Common myeloid progenitor, CD34-positive (primary cell): ENCODE results near the gene ZDHHC14.

Experiments used
- CTCF ChIA-PET: fragments of 350-600 bp; sonication (Branson Sonifier 250); formaldehyde crosslinking; loops from one replicate; lab custom pipeline; 2021; ENCODE audit warnings: antibody characterized with exemption; lab: Charles Lee
- POLR2A ChIA-PET: fragments of 350-600 bp; sonication (Branson Sonifier 250); formaldehyde crosslinking; loops from one replicate; lab custom pipeline; 2021; ENCODE audit warnings: antibody characterized with exemption; lab: Charles Lee
- DNase-seq, 3 donors: peaks; one replicate each; pipeline versions ENCODE4 v3.0.0 to v3.0.0-alpha.2; 2013
- H3K27ac ChIP-seq, 2 experiments: 1 replicate in 1 of 2; 2 replicates in 1 of 2; pipeline ENCODE4 v1.7.0; 2013; ENCODE audit warnings: inconsistent platforms in 2 of 2, low read length in 2 of 2, mild to moderate bottlenecking in 2 of 2, low read depth in 1 of 2, moderate library complexity in 1 of 2; ENCODE audit not compliant: severe bottlenecking in 2 of 2, insufficient read depth in 1 of 2, poor library complexity in 1 of 2
- H3K27me3 ChIP-seq, 5 experiments: replicated peaks in 2 of 5; 1 replicate in 3 of 5; 2 replicates in 2 of 5; pipeline versions ENCODE4 v1.6.1 to v1.7.0; 2013; ENCODE audit warnings: low read length in 4 of 5, mild to moderate bottlenecking in 2 of 5, moderate library complexity in 2 of 5, inconsistent platforms in 1 of 5; ENCODE audit not compliant: insufficient read depth in 5 of 5, control insufficient read depth in 4 of 5
- H3K36me3 ChIP-seq, 4 experiments: 1 replicate in 2 of 4; 2 replicates in 2 of 4; pipeline versions ENCODE4 v1.6.1 to v1.7.0; 2013; ENCODE audit warnings: low read length in 3 of 4, control low read depth in 1 of 4, mild to moderate bottlenecking in 1 of 4; ENCODE audit not compliant: control insufficient read depth in 4 of 4, insufficient read depth in 4 of 4
- H3K4me1 ChIP-seq, 4 experiments: 1 replicate in 3 of 4; 2 replicates in 1 of 4; pipeline versions ENCODE4 v1.6.1 to v1.7.1; 2013; ENCODE audit warnings: low read length in 3 of 4, mild to moderate bottlenecking in 3 of 4, control low read depth in 1 of 4, inconsistent platforms in 1 of 4, moderate library complexity in 1 of 4; ENCODE audit not compliant: control insufficient read depth in 4 of 4, insufficient read depth in 4 of 4; ENCODE audit errors: control extremely low read depth in 1 of 4
- H3K4me3 ChIP-seq, 7 experiments: 1 replicate in 4 of 7; 2 replicates in 3 of 7; pipeline versions ENCODE4 v1.5.1 to v1.7.0; 2013; ENCODE audit warnings: mild to moderate bottlenecking in 7 of 7, low read length in 6 of 7, moderate library complexity in 6 of 7, inconsistent platforms in 2 of 7, low read depth in 2 of 7, control low read depth in 1 of 7; ENCODE audit not compliant: insufficient read depth in 4 of 7, control insufficient read depth in 1 of 7; ENCODE audit errors: extremely low read depth in 1 of 7
- H3K9me3 ChIP-seq, 5 experiments: 1 replicate in 4 of 5; 2 replicates in 1 of 5; pipeline versions ENCODE4 v1.6.1 to v1.7.1; 2013; ENCODE audit warnings: low read length in 4 of 5, mild to moderate bottlenecking in 2 of 5, inconsistent platforms in 1 of 5, low read depth in 1 of 5, moderate library complexity in 1 of 5; ENCODE audit not compliant: control insufficient read depth in 4 of 5, insufficient read depth in 2 of 5; ENCODE audit errors: control extremely low read depth in 1 of 5
- WGBS: methylation state at CpG from one replicate; pipeline ENCODE4 v1.1.5; 2013; ENCODE audit not compliant: insufficient coverage; 5-methylcytosine and 5-hydroxymethylcytosine counted together

ZDHHC14 gene

DNA sequence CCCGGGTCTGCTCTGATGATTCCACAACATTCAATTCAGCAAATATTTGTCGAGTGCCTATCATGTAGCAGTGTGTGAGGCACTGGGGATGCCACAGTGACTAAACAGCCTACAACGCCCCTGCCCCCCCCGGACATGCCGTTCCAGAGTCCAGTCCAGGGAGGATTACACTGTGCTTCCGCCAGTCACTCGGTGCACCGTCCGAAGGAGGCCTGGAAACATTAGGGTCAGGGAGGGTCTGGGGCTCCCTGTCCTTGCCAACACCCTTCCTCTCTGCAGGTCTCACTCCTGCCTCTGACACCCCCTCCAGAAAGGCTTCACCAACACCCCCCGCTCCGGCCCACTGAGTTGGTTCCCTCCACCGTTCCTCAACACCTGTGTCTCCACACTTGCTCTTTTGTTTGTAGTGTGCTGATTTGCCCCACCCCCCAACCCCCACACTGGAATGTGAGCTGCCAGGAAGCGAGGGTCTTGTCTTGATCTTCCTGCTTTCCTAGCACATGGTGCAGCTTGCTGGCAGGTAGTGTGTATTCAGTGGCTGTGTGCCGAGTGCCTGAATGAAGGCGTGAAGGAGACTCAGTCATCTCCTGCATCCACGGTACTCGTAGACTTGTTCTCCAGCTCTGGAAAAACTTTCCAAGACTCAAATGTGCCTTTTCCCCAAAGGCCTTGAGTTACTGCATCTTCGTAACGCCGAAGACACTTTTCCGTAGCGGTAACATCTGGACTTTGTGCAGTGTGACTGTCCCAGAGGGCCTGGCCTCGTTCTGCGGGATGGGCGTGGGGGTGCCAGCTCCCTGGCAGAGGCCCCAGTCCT, 150.4 kb downstream of the ZDHHC14 start:
- no peaks in the 10 kb centered on the region for H3K36me3 ChIP-seq
- ChIA-PET CTCF (no interaction called here), POLR2A (no interaction called here)
- H3K4me3 ChIP-seq: no peak overlapping the region
- DNase-seq: no peak
- no peaks in the 10 kb centered on the region for H3K27me3 ChIP-seq
- peaks cover 10 to 50% (median 21%) of the 10 kb centered on the region in 4 experiments for H3K4me1 ChIP-seq
- WGBS: 99% methylated on average over 22 of the region's 25 CpGs
- no peaks in the 10 kb centered on the region for H3K9me3 ChIP-seq
- H3K27ac ChIP-seq: no peak overlapping the region

GRCh38 chr6:157531986-157532365, 151.0 kb downstream of the ZDHHC14 start:
- WGBS: 100% methylated on average over 2 of the region's 3 CpGs
- Histone ChIP-seq H3K4me3 (no peak overlapping the region), H3K4me1 (peaks cover 12 to 51% (median 23%) of the 10 kb centered on the region in 4 experiments), H3K27me3 (no peaks in the 10 kb centered on the region), H3K36me3 (no peaks in the 10 kb centered on the region), H3K27ac (no peak overlapping the region), H3K9me3 (no peaks in the 10 kb centered on the region)
- no peak for DNase-seq
- ChIA-PET POLR2A (no interaction called here), CTCF (no interaction called here)

DNA sequence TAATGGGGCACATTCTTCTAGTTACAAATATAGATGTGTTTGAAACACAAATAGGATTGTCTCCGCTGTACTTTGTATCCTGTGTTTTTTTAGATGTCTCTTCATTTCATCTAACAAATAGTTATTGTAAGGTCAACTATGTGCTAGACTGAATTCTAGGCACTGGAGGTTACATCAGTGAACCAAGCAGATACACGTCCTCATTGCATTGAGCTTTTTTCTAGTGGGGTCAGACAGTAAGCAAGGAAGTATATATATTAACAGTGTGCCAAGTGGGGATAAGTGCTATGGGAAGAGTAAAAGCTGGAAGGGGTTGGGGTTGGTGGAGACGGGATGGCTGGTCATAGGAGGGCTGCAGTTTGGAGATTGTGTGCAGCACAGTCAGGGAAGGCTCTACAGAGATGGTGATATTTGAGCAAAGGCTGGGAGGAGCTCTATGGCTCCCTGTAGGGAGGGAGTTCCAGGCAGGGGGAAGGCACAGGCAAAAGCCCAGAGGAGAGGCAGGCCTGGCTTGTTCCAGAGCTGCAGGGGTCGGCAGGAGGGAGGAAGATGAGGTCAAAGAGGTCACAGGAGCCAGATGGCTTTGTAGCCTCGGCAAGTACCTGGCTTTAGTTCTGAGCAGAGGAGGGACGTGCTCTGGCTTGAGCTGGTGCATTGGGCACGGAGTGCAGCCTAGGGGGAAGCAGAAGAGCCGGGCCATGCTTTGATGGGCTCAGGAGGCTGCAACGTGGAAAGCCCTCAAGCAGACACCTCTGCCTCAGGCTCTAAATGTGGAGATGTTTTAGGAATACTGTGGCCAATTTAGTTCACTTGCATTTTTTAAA, 152.3 kb downstream of the ZDHHC14 start:
- Histone ChIP-seq H3K4me3 (no peak overlapping the region), H3K27ac (no peak overlapping the region), H3K9me3 (no peaks in the 10 kb centered on the region), H3K36me3 (no peaks in the 10 kb centered on the region), H3K4me1 (peaks cover 10 to 51% (median 20%) of the 10 kb centered on the region in 4 experiments), H3K27me3 (no peaks in the 10 kb centered on the region)
- CTCF ChIA-PET: interaction anchor here (1.5 to 1.7 kb wide), 2 partner anchors 9 to 13 kb away, joined by 4 to 5 read pairs; no protein-coding TSS in a partner anchor
- 78% methylated on average over 6 of the region's 9 CpGs for WGBS
- POLR2A ChIA-PET: no interaction called here
- no peak for DNase-seq

GRCh38 chr6:157534134-157534871, 153.3 kb downstream of the ZDHHC14 start:
- H3K4me1 ChIP-seq: peaks cover 12 to 55% (median 24%) of the 10 kb centered on the region in 4 experiments
- CTCF ChIA-PET: interaction anchor here (0.5 to 1.7 kb wide), 4 partner anchors 10 to 304 kb away, joined by 3 to 5 read pairs (median 4); no protein-coding TSS in a partner anchor

DNA sequence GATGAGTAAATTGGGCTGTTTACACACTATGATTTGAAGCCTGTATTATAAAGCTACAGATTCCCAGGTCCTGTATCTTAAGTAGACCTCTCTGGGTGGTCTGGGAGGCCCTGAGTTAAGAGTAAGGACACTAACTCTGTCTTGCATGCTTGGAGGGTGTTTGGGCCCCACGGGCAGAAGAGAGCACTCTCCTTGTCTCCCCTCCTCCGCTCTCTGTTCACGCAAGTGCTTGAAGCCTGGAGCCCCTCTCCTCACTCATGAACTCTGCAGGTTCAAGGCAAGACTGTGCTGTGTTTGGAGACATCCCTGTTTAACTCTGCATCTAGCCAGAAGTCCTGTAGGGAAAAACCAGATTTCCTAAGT, 154.0 kb downstream of the ZDHHC14 start:
- Histone ChIP-seq H3K4me3 (no peak overlapping the region), H3K27ac (no peak overlapping the region), H3K36me3 (no peaks in the 10 kb centered on the region), H3K9me3 (no peaks in the 10 kb centered on the region), H3K4me1 (peaks cover 11 to 58% (median 27%) of the 10 kb centered on the region in 4 experiments), H3K27me3 (no peaks in the 10 kb centered on the region)
- WGBS: 100% methylated on average over 3 of the region's 3 CpGs
- DNase-seq: no peak
- POLR2A ChIA-PET: no interaction called here
- CTCF ChIA-PET: interaction anchor here (0.5 to 1.5 kb wide), 2 partner anchors 15 to 305 kb away, joined by 3 to 4 read pairs; no protein-coding TSS in a partner anchor

More at GRCh38 chr6:157534134-157534871, 153.3 kb downstream of the ZDHHC14 start:
- POLR2A ChIA-PET: no interaction called here
- H3K36me3 ChIP-seq: no peaks in the 10 kb centered on the region
- no peak overlapping the region for H3K4me3 ChIP-seq
- WGBS: 98% methylated on average over 7 of the region's 8 CpGs
- DNase-seq: no peak
- no peaks in the 10 kb centered on the region for H3K9me3 ChIP-seq
- H3K27me3 ChIP-seq: no peaks in the 10 kb centered on the region
- H3K27ac ChIP-seq: no peak overlapping the region

- Histone ChIP-seq H3K27me3 (no peaks in the 10 kb centered on the region), H3K4me3 (peak overlapping the region in 2 of 7 experiments; percentile 30 to 42), H3K27ac (peak overlapping the region; percentile 13 to 44), H3K36me3 (no peaks in the 10 kb centered on the region), H3K4me1 (peaks cover 11 to 60% (median 27%) of the 10 kb centered on the region in 4 experiments), H3K9me3 (no peaks in the 10 kb centered on the region)
- peak; percentile 36 to 86 (median 80) for DNase-seq
- CTCF ChIA-PET: interaction anchor here (1.4 to 1.5 kb wide), 2 partner anchors 9 to 16 kb away, joined by 4 to 6 read pairs; no protein-coding TSS in a partner anchor
- WGBS: 91% methylated on average over 9 of the region's 13 CpGs
- POLR2A ChIA-PET: no interaction called here
Measured at GRCh38 chr6:157535340-157536222, 154.6 kb downstream of the ZDHHC14 start.
